Smooth muscle cell (in vitro differentiated cells): ENCODE results near the gene CBFA2T3. TPM values are rescaled to one million over a fixed set of nuclear protein-coding genes. Genes with fewer than 3 reads are reported as not detected.

Experiments used
- DNase-seq: peaks from one replicate; lab custom pipeline; 2025; ENCODE audit not compliant: unreplicated experiment; lab: John Stamatoyannopoulos, UW
- H2AFZ ChIP-seq: fragments of 200-600 bp; sonication (generic); 2 replicates; pipeline ENCODE4 v1.6.0; 2016; ENCODE audit warnings: antibody characterized with exemption, low read depth, mild to moderate bottlenecking
- H3F3A ChIP-seq: fragments of 200-600 bp; sonication (generic); 2 replicates; pipeline ENCODE4 v1.6.0; 2017; ENCODE audit warnings: antibody characterized with exemption, low read depth
- H3K27ac ChIP-seq: fragments of 200-600 bp; sonication (generic); 2 replicates; pipeline ENCODE4 v1.5.1; 2016; ENCODE audit warnings: low read depth, mild to moderate bottlenecking
- H3K27me3 ChIP-seq: fragments of 200-600 bp; sonication (generic); 2 replicates; pipeline ENCODE4 v1.6.1; 2016; ENCODE audit warnings: low read depth, mild to moderate bottlenecking
- H3K36me3 ChIP-seq: fragments of 200-600 bp; sonication (generic); 2 replicates; pipeline ENCODE4 v1.5.1; 2016; ENCODE audit warnings: low read depth
- H3K4me1 ChIP-seq: fragments of 200-600 bp; sonication (generic); 2 replicates; pipeline ENCODE4 v1.5.1; 2016; ENCODE audit warnings: low read depth
- H3K4me2 ChIP-seq: fragments of 200-600 bp; sonication (generic); 2 replicates; pipeline ENCODE4 v1.6.0; 2016; ENCODE audit warnings: mild to moderate bottlenecking
- H3K4me3 ChIP-seq: fragments of 200-600 bp; sonication (generic); 2 replicates; pipeline ENCODE4 v1.5.1; 2016; ENCODE audit warnings: mild to moderate bottlenecking
- H3K79me2 ChIP-seq: fragments of 200-600 bp; sonication (generic); 2 replicates; pipeline ENCODE4 v1.6.0; 2016; ENCODE audit warnings: low read depth, mild to moderate bottlenecking
- H3K9ac ChIP-seq: fragments of 200-600 bp; sonication (generic); 2 replicates; pipeline ENCODE4 v1.6.0; 2016; ENCODE audit warnings: low read depth
- H3K9me3 ChIP-seq: fragments of 200-600 bp; sonication (generic); replicated peaks from 2 replicates; pipeline ENCODE4 v1.5.1; 2016; ENCODE audit warnings: low read depth
- H4K20me1 ChIP-seq: fragments of 200-600 bp; sonication (generic); 2 replicates; pipeline ENCODE4 v1.6.0; 2016; ENCODE audit warnings: low read depth
- CTCF ChIP-seq: fragments of 200-600 bp; sonication (generic); IDR thresholded peaks from 2 replicates; pipeline ENCODE4 v1.5.1; 2017; ENCODE audit warnings: borderline replicate concordance, mild to moderate bottlenecking, antibody characterized with exemption; ENCODE audit not compliant: insufficient read depth, poor library complexity, severe bottlenecking
- WGBS: methylation state at CpG from one replicate; pipeline ENCODE4 v1.1.7; 2016; ENCODE audit warnings: low lambda C conversion rate; 5-methylcytosine and 5-hydroxymethylcytosine counted together
- polyA plus RNA-seq: library from polyadenylated mRNA; unstranded; fragments of >200 nt; fragmentation: Nextera tagmentation; extraction: Ambion mirVana; gene quantifications from 2 replicates; pipeline ENCODE4 v1.2.1, GENCODE V29; 2016
- total RNA-seq: library from RNA; depleted of rRNA; stranded (reverse); fragments of >200 nt; gene quantifications from 2 replicates; pipeline ENCODE4 v1.2.3, GENCODE V29; 2014

CBFA2T3 gene
- total and polyA plus RNA-seq, 2 experiments from 2014 or later, result 0.25 TPM; not detected in 1

GRCh38 chr16:89022051-89022836 lies 45.2 kb upstream of the CBFA2T3 start:
- no peak for TF ChIP-seq CTCF
- Histone ChIP-seq H3K36me3 (no peaks in the 10 kb centered on the region), H3F3A (no peaks in the 10 kb centered on the region), H3K27me3 (no peaks in the 10 kb centered on the region), H3K79me2 (no peaks in the 10 kb centered on the region), H3K4me2 (no peak overlapping the region), H3K9ac (no peak overlapping the region), H3K9me3 (peaks cover 6% of the 10 kb centered on the region), H3K4me3 (no peak overlapping the region), H2AFZ (no peak overlapping the region), H4K20me1 (no peaks in the 10 kb centered on the region), H3K4me1 (no peaks in the 10 kb centered on the region), H3K27ac (no peak overlapping the region)
- no peak for DNase-seq
- WGBS, result 89% methylated on average over 24 of the region's 25 CpGs

DNA sequence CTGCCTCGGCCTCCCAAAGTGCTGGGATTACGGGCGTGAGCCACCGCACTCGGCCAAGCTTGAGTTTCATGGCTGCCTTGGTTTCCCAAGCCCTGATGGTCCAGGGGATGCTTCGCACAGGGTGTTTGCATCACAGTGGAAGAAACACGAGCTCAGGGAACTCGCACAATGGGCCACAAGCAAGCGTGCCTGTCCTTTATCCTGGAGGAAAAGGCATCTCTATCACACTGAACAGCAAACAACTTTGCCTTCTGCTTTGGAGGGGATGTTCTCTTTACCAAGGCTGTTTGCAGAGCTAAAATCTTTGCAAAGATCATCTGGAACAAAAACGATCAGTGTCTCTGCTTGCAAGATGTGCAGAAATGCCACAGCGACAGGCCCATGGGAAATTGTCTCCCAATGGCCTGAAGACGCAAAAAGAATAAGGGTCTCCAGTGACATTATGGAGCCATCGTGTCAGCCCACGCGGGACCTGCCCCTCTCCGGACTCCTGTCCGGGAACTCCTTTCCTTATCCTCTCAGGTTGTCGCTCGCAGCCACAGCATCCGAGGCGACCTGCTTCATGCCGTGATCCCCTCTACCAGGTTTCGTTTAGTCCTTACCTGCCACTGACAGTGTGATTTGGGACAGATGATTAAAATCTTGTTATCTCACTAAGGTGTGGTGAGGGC lies 44.1 kb upstream of the CBFA2T3 start:
- no peaks in the 10 kb centered on the region for H4K20me1 ChIP-seq
- no peak overlapping the region for H2AFZ ChIP-seq
- no peak for DNase-seq
- 92% methylated on average over 23 of the region's 23 CpGs for whole genome bisulfite sequencing
- TF ChIP-seq CTCF, result no peak
- no peak overlapping the region for H3K9ac ChIP-seq
- no peaks in the 10 kb centered on the region for H3K79me2 ChIP-seq
- no peaks in the 10 kb centered on the region for H3K9me3 ChIP-seq
- no peak overlapping the region for H3K4me2 ChIP-seq
- no peaks in the 10 kb centered on the region for H3F3A ChIP-seq
- H3K4me3 ChIP-seq, result no peak overlapping the region
- no peak overlapping the region for H3K27ac ChIP-seq
- no peaks in the 10 kb centered on the region for H3K36me3 ChIP-seq
- no peaks in the 10 kb centered on the region for H3K27me3 ChIP-seq
- H3K4me1 ChIP-seq, result no peaks in the 10 kb centered on the region

DNA sequence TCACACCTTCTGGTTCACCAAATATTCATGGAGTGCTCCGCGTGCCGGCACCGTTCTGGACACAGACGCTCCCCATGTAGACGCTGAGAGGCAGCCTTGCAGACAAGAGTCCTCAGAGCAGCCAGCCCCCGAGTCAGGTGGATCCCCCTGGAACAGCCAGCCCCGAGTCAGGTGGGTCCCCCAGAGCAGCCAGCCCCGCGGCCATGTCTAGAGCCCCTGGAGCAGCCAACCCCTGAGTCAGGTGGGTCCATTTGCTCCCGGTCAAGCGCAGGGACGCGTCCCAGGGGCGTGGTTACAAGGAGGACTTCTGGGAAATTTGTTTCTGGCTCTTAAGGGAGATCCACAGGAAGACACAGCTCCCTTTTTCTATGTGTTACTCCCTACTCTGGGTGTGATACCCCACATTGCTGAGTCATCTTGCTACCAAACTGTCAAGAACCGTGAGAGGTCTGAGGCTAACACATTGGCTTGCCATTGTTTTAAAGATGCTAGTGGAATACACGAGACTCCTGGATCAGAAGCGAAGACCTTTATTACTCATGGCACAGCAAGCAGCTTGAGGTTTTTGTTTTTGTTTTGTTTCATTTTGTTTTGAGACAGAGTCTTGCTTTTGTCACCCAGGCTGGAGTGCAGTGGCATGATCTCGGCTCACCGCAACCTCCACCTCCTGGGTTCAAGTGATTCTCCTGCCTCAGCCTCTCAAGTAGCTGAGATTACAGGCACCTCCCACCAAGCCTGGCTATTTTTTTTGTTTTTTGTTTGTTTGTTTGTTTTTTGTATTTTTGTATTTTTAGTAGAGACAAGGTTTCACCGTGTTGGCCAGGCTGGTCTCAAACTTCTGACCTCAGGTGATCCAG lies 43.3 kb upstream of the CBFA2T3 start:
- WGBS, result 93% methylated on average over 21 of the region's 21 CpGs
- no peak overlapping the region for H2AFZ ChIP-seq
- no peak for DNase-seq

More for the DNA sequence above, 43.3 kb upstream of the CBFA2T3 start:
- Histone ChIP-seq H3K4me1 (no peaks in the 10 kb centered on the region), H3K4me3 (no peak overlapping the region), H3F3A (no peaks in the 10 kb centered on the region), H3K27me3 (no peaks in the 10 kb centered on the region), H4K20me1 (no peaks in the 10 kb centered on the region), H3K4me2 (no peak overlapping the region), H3K9me3 (no peaks in the 10 kb centered on the region), H3K79me2 (no peaks in the 10 kb centered on the region), H3K9ac (no peak overlapping the region), H3K27ac (no peak overlapping the region), H3K36me3 (no peaks in the 10 kb centered on the region)
- no peak for TF ChIP-seq CTCF
